HG03565 (cell line): ENCODE results near the gene ENC1.
A peak's percentile ranks its signal among the peaks of the same experiment; 100 is the strongest.

Experiments
- ATAC-seq: cut with Tn5 transposase; IDR thresholded peaks from one replicate; pipeline ENCODE4 v1.9.1; 2021; ENCODE audit warnings: mild to moderate bottlenecking, moderate library complexity; ENCODE audit not compliant: unreplicated experiment

Gene ENC1

GRCh38 chr5:74659172-74659571, 18.6 kb upstream of the ENC1 start:
- ATAC-seq = no peak

- no peak for ATAC-seq
Measured at GRCh38 chr5:74657165-74657564, 16.6 kb upstream of the ENC1 start.

GRCh38 chr5:74655716-74656115, 15.2 kb upstream of the ENC1 start:
- ATAC-seq = no peak

- no peak for ATAC-seq
Measured at GRCh38 chr5:74655206-74655605, 14.7 kb upstream of the ENC1 start.

GRCh38 chr5:74653991-74654390, 13.5 kb upstream of the ENC1 start:
- no peak for ATAC-seq

GRCh38 chr5:74652576-74652975, 12.0 kb upstream of the ENC1 start:
- no peak for ATAC-seq

GRCh38 chr5:74651710-74652109, 11.2 kb upstream of the ENC1 start:
- no peak for ATAC-seq

GRCh38 chr5:74649421-74649973, 9.0 kb upstream of the ENC1 start:
- no peak for ATAC-seq

- ATAC-seq = peak; percentile 58
Measured at GRCh38 chr5:74648835-74649293, 8.3 kb upstream of the ENC1 start.

- ATAC-seq = no peak
Measured at GRCh38 chr5:74647096-74647495, 6.6 kb upstream of the ENC1 start.

GRCh38 chr5:74643111-74643562, 2.6 kb upstream of the ENC1 start:
- no peak for ATAC-seq

- no peak for ATAC-seq
Measured at GRCh38 chr5:74642543-74642863, 2.0 kb upstream of the ENC1 start.

- no peak for ATAC-seq
Measured at GRCh38 chr5:74641735-74642542, 1.4 kb upstream of the ENC1 start.

GRCh38 chr5:74640954-74641734, 616 bp upstream of the ENC1 start:
- peak; percentile 7 for ATAC-seq

- peak; percentile 5 for ATAC-seq
Measured at GRCh38 chr5:74639807-74640449, 600 bp downstream of the ENC1 start.

GRCh38 chr5:74638970-74639806, 1.3 kb downstream of the ENC1 start:
- peak; percentile 42 for ATAC-seq

- no peak for ATAC-seq
Measured at GRCh38 chr5:74638544-74638969, 2.0 kb downstream of the ENC1 start.

- ATAC-seq = no peak
Measured at GRCh38 chr5:74636552-74636951, 4.0 kb downstream of the ENC1 start.

- ATAC-seq = no peak
Measured at GRCh38 chr5:74636149-74636548, 4.4 kb downstream of the ENC1 start.

GRCh38 chr5:74634611-74635286, 5.8 kb downstream of the ENC1 start:
- no peak for ATAC-seq
